DMS53 (cell line): Measurements from ENCODE around the gene EFHD1.

ENCODE experiments used
- DNase-seq: peaks from one replicate; lab custom pipeline; 2025; lab: John Stamatoyannopoulos, UW

EFHD1 gene, protein sequence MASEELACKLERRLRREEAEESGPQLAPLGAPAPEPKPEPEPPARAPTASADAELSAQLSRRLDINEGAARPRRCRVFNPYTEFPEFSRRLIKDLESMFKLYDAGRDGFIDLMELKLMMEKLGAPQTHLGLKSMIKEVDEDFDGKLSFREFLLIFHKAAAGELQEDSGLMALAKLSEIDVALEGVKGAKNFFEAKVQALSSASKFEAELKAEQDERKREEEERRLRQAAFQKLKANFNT

GRCh38 chr2:232633413-232634205 is at the start of gene EFHD1:
EFHD1 (plus strand) TSS chr2:232633604; CDS start chr2:232633705, 101 bp downstream.
- peak; percentile 70 for DNase-seq

- no peak for DNase-seq
Measured at GRCh38 chr2:232584238-232584637, 49.2 kb upstream of the EFHD1 start.

GRCh38 chr2:232586943-232587505 is 46.4 kb upstream of the EFHD1 start:
- no peak for DNase-seq

GRCh38 chr2:232587512-232587911 is 45.9 kb upstream of the EFHD1 start:
- DNase-seq, result no peak

DNA sequence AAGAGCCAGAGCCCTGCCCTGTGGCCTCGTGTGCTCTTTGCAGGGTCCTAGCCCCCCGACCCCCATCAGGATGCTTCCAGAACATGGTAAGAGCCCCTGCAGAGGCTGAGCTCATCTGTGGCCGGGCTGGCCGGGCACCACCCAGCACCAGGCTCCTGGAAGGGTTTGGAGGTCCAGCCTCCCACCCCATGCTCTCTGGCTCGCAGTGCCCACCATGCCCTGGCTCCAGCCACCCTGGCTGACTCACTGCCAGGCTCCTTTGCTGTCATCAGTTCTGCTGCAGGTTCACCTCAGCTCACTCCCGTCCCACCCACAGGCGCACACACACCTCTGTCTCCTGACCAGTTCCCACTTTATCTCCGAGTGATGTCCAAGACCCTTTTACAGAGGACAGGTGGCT is 45.4 kb upstream of the EFHD1 start:
- no peak for DNase-seq

DNA sequence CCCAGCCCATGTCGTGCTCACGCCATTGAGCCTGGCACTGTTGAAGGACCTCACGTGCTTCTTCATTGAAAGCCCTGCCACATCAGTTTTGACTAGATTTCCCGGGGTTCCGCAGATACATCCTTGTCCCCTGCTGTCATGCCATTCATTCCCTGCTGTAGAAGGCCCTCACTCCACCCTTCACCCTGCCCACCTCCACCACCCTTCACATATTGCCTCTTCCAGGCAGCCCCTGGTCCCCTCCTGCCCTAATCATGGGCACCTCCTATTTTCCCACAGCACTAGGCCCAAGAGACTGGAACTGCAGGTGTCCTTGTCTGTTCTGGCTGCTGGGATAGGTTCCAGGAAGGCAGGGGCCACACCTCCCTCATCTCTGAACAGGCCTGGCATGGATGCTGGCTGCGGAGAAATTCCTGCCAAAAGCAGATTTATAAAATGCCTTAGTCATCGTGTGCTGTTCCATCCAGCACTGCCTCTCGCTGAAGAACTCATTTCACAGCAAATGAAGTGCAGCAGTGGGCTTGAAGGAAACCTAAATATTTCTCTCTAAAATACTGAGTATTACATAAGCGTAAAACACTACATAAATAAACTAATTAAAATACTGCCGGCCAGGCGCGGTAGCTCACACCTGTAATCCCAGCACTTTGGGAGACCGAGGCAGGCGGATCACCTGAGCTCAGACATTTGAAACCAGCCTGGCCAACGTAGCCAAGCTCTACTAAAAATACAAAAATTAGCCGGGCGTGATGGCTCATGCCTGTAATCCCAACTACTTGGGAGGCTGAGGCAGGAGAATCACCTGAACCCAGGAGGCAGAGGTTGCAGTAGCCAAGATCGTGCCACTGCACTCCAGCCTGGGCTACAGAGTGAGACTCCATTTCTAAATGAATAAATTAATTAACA is 44.5 kb upstream of the EFHD1 start:
- no peak for DNase-seq

GRCh38 chr2:232592772-232593395 is 40.5 kb upstream of the EFHD1 start:
- DNase-seq, result peak; percentile 79

- no peak for DNase-seq
Measured at GRCh38 chr2:232593982-232594381, 39.4 kb upstream of the EFHD1 start.

DNA sequence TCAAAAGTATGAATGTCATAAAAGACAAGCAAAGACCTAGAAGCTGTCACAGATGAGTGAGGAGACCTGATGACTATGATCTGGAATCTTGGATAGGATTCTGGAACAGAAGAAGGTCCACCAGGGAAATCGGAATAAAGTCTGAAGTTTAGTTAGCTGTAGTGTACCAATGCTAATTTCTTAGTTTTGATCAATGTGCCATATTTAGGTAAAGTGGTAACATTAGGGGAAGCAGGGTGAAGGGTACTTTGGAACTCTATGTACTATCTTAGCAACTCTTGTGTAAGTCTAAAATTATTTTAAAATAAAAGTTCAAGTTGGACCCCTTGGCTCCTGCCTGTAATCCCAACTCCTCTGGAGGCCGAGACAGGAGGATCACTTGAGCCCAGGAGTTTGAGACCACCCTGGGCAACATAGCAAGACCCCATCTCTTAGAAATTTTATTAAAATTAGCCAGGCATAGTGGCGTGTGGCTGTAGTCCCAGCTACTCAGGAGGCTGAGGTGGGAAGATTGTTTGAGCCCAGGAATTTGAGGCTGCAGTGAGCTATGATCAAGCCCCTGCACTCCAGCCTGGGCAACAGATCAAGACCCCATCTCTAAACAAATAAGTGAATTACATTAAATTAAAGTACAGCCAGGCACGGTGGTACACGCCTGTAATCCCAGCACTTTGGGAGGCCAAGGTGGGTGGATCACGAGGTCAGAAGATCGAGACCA is 35.9 kb upstream of the EFHD1 start:
- no peak for DNase-seq

GRCh38 chr2:232598293-232598692 is 35.1 kb upstream of the EFHD1 start:
- DNase-seq, result no peak

- DNase-seq, result no peak
Measured at GRCh38 chr2:232600053-232600773, 33.2 kb upstream of the EFHD1 start.

GRCh38 chr2:232603283-232603682 is 30.1 kb upstream of the EFHD1 start:
- DNase-seq, result no peak

- DNase-seq, result no peak
Measured at GRCh38 chr2:232604535-232604934, 28.9 kb upstream of the EFHD1 start.

GRCh38 chr2:232607011-232607410 is 26.4 kb upstream of the EFHD1 start:
- no peak for DNase-seq

GRCh38 chr2:232609607-232610006 is 23.8 kb upstream of the EFHD1 start:
- no peak for DNase-seq

- DNase-seq, result no peak
Measured at GRCh38 chr2:232610081-232610480, 23.3 kb upstream of the EFHD1 start.

- no peak for DNase-seq
Measured at GRCh38 chr2:232611061-232611460, 22.3 kb upstream of the EFHD1 start.

GRCh38 chr2:232611559-232612218 is 21.7 kb upstream of the EFHD1 start:
- peak; percentile 36 for DNase-seq

DNA sequence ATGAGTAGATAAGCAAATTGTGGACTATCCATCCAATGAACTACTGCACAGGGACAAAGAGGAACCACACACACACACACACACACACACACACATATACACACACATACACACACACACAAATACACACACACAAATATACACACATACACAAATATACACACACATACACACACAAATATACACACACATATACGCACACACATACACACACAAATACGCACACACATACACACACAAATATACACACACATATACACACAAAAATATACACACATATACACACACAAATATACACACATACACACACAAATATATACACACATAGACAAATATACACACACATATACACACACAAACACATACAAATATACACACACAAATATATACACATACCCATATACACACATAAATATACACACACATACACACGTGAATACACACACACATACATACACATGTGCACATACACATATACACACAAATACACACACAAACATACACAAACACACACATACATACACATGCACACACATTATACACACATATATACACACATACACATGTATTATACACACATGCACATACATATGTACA is 19.8 kb upstream of the EFHD1 start:
- no peak for DNase-seq
